Astrocyte of the cerebellum (primary cell): ENCODE results near the gene ARMC12.

Experiments
- DNase-seq: peaks from one replicate; pipeline ENCODE4 v3.0.0-alpha.2; 2011; ENCODE audit warnings: low read depth
- H3K4me3 ChIP-seq: 2 replicates; pipeline ENCODE4 v1.5.1; 2011; ENCODE audit warnings: mild to moderate bottlenecking, low read depth, low read length, moderate library complexity
- in situ Hi-C: cut with HindIII; loops from 2 replicates; pipeline ENCODE4 v1.10.0; 2017; ENCODE audit warnings: low sequenced_read_pairs
- TF ChIP-seq, protein P1 (sequence below): IDR thresholded peaks from 2 replicates; pipeline ENCODE4 v1.5.1; 2012; ENCODE audit warnings: low read length, low read depth, moderate library complexity, mild to moderate bottlenecking; ENCODE audit errors: missing control alignments

The ARMC12 gene

DNA sequence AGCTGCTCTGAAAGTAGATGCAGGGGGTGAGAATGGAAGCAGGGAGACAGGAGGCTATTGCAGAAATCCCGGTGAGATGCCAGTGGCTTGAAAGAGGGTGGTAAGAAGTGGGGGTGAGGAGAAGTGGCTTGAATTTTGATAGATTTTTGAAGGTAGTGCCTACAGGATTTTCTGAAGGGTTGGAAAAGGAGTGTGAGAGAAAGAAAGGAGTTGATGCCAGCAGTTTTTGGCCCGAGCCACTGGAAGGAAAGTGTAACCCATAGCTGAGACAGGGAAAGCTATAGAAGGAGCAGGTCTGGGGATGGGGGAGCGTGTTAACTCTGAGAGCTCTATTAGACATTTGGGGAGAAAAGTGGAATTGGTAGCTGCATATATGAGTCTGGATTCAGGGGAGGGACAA, 9.7 kb downstream of the ARMC12 start:
- in situ Hi-C loops = no loop called here
- TF ChIP-seq, protein P1, sequence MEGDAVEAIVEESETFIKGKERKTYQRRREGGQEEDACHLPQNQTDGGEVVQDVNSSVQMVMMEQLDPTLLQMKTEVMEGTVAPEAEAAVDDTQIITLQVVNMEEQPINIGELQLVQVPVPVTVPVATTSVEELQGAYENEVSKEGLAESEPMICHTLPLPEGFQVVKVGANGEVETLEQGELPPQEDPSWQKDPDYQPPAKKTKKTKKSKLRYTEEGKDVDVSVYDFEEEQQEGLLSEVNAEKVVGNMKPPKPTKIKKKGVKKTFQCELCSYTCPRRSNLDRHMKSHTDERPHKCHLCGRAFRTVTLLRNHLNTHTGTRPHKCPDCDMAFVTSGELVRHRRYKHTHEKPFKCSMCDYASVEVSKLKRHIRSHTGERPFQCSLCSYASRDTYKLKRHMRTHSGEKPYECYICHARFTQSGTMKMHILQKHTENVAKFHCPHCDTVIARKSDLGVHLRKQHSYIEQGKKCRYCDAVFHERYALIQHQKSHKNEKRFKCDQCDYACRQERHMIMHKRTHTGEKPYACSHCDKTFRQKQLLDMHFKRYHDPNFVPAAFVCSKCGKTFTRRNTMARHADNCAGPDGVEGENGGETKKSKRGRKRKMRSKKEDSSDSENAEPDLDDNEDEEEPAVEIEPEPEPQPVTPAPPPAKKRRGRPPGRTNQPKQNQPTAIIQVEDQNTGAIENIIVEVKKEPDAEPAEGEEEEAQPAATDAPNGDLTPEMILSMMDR = no peak
- no peak overlapping the region for H3K4me3 ChIP-seq
- no peak for DNase-seq

DNA sequence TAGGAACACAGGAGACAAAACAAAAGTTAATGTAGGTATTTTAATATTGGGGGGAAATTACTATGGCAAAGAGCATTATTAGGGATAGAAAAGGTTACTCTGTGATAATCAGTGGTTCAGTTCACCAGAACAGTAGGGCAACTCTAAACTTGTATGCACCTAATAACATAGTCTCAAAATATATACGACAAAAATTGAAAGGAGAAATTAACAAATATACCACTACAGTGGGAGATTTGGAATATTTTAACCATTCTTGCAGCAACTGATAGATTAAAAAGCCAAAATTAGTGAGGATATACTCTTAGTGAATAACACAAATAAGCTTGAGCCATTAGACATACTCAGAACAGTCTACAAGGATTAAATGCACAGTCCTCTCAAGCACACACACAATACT, 11.0 kb downstream of the ARMC12 start:
- DNase-seq = no peak
- H3K4me3 ChIP-seq = no peak overlapping the region
- in situ Hi-C loops = no loop called here
- TF ChIP-seq, protein P1 = no peak

DNA sequence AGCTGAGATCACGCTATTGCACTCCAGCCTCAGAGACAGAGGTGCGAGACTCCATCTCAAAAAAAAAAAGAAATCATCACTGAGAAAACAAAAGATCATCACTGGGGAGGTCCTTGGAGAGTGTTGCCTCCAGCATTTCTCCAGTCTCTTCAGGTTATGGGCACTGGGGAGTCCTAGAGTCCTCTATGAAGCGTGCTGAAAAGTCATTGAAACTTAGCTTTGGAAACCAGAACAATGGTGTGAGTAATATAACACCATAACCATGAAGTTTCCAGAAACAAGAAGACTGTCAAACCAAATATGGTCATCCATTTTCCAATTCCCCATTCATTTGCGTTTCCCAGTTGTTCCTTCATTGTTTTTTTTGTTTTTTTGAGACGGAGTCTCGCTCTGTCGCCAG, 13.7 kb downstream of the ARMC12 start:
- TF ChIP-seq, protein P1 = no peak
- H3K4me3 ChIP-seq = no peak overlapping the region
- in situ Hi-C loops = no loop called here
- no peak for DNase-seq

DNA sequence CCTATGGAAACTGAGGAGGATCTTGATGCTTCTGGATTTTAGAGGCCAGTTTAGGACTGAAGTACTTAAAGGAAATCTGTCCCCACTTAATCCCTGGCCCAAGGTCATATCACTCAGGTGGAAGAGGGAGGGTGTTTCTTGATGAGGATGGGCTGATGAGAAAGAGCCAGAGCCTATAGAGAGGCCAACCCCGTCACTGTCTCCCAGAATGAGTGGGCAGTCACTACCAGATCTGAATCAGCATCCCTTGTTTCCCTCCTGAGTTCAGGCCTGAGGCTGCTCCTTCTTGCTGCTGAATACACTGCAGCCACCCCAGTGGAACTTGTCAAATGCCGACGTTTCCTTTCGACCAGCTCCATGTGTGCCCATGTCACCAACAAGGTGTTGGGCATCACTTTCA, 14.8 kb downstream of the ARMC12 start:
- DNase-seq = no peak

DNA sequence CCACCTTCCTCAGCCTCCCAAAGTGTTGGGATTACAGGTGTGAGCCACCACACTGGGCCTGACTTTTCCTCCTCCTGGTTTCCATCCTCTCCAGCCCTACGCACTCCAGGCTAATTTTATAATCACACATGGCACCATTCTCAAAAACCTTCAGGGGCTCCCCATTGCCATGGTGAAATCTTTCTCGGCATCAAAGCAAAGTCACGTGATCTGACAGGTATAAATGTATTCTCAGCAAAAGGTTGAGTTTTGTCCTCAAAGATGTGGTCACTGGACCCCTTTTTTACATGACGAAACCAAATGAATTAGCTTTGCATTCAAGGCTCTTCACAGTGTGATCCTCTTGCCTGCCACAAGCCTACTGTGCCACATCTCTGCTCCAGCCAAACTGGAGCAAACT, 15.5 kb downstream of the ARMC12 start:
- in situ Hi-C loops = no loop called here
- TF ChIP-seq, protein P1 = no peak
- no peak for DNase-seq
- H3K4me3 ChIP-seq = no peak overlapping the region

More for the DNA sequence above, 14.8 kb downstream of the ARMC12 start:
- no peak overlapping the region for H3K4me3 ChIP-seq
- in situ Hi-C loops = no loop called here
- TF ChIP-seq, protein P1 = no peak

DNA sequence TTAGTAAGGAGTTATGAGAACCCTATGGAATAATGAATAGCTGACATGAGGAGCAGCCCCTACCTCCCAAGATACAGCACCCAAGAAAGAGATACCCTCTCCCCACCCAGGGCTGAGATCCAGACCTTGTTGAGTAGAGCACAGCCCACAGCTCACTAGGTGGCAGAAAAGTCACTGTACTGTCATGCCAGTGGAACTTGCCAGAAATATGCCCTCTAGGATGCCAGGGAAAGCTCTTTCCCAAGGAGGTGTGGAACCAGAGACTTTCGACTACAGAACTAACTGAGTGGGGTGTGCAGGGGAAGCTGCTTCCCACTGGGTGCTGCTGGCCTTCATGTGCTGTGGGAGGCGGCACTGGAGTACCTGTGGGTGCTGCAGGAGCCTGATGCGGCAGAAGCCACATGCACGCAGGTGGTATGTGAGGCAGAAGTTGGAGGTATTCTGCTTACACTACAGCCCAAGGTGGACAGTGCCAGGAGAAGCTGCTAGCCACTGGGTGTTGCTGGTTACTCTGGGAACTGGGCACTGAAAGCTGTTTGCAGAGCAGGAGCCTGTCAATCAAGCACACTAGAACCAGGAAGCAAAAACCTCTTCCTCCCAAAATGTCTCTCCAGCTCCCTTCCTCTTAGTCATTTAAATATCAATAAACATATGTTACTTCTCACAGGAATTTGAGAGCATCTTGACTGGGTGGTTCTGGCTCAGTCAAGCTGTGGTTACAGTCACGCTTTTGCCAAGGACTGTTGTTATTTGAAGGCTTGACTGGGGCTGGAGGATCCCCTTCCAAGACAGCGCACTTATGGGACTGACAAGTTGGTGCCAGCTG, 17.8 kb downstream of the ARMC12 start:
- in situ Hi-C loops = no loop called here
- H3K4me3 ChIP-seq = no peak overlapping the region
- TF ChIP-seq, protein P1 = no peak
- no peak for DNase-seq
